Caco-2 (cell line): Measurements from ENCODE around the gene ADGRG1. TPM values are rescaled to one million over a fixed set of nuclear protein-coding genes. Genes with fewer than 3 reads are reported as not detected.
"Not testable (repeated sequence)": the region's sequence is repeated elsewhere in the genome, so short reads cannot be mapped to it uniquely, and the experiment has no call there.

Experiments
- BruUV-seq: library from RNA; stranded (reverse); fragments of 400-500 nt; replicated peaks from 2 replicates; lab custom pipeline; 2021; lab: Mats Ljungman, UMichigan
- CTCF ChIA-PET: fragments of 300-600 bp; sonication (Branson Sonifier 250); formaldehyde crosslinking; loops from one replicate; lab custom pipeline; 2022; ENCODE audit warnings: antibody characterized with exemption; lab: Charles Lee
- POLR2A ChIA-PET: fragments of 300-600 bp; sonication (Branson Sonifier 250); formaldehyde crosslinking; loops from one replicate; lab custom pipeline; 2022; ENCODE audit warnings: antibody characterized with exemption; lab: Charles Lee
- DNase-seq, 2 experiments: peaks; one replicate each; pipeline versions ENCODE4 v3.0.0 to v3.0.0-alpha.2; 2020 to 2022
- H3K27me3 ChIP-seq: replicated peaks from 2 replicates; pipeline ENCODE4 v1.6.0; 2011; ENCODE audit warnings: low read length; ENCODE audit not compliant: control insufficient read depth, insufficient read depth
- H3K36me3 ChIP-seq: 2 replicates; pipeline ENCODE4 v1.5.1; 2011; ENCODE audit warnings: low read length; ENCODE audit not compliant: control insufficient read depth, insufficient read depth
- H3K4me1 ChIP-seq: fragments of 250-450 bp; sonication (Bioruptor Pico); 2 replicates; pipeline ENCODE4 v1.5.1; 2020; ENCODE audit warnings: mild to moderate bottlenecking
- H3K4me3 ChIP-seq: 2 replicates; pipeline ENCODE4 v1.5.1; 2011; ENCODE audit warnings: low read depth, mild to moderate bottlenecking, control low read depth, low read length
- H3K9me3 ChIP-seq: fragments of 250-450 bp; sonication (Bioruptor Pico); 2 replicates; pipeline ENCODE4 v1.5.1; 2020; ENCODE audit warnings: mild to moderate bottlenecking, moderate library complexity
- H3K27ac Mint-ChIP-seq: one replicate; pipeline ENCODE4 v1.8.0; 2022; ENCODE audit warnings: mixed read lengths; ENCODE audit not compliant: unreplicated experiment
- H3K27me3 Mint-ChIP-seq: one replicate; pipeline ENCODE4 v1.8.0; 2022; ENCODE audit warnings: mixed read lengths; ENCODE audit not compliant: insufficient read depth, unreplicated experiment
- H3K36me3 Mint-ChIP-seq: one replicate; pipeline ENCODE4 v1.8.0; 2022; ENCODE audit warnings: mild to moderate bottlenecking, mixed read lengths; ENCODE audit not compliant: insufficient read depth, unreplicated experiment
- H3K4me1 Mint-ChIP-seq: one replicate; pipeline ENCODE4 v1.8.0; 2022; ENCODE audit warnings: low read depth, mixed read lengths; ENCODE audit not compliant: unreplicated experiment
- H3K4me3 Mint-ChIP-seq: one replicate; pipeline ENCODE4 v1.8.0; 2022; ENCODE audit warnings: mild to moderate bottlenecking, moderate library complexity, mixed read lengths; ENCODE audit not compliant: unreplicated experiment
- H3K9me3 Mint-ChIP-seq: one replicate; pipeline ENCODE4 v1.8.0; 2022; ENCODE audit warnings: mixed read lengths; ENCODE audit not compliant: unreplicated experiment
- intact Hi-C: fragments of 100-400 bp; cut with micrococcal nuclease; formaldehyde crosslinking; loops from one replicate; pipeline ENCODE4 v1.10.0; 2022; ENCODE audit not compliant: unreplicated experiment
- total RNA-seq: library from RNA; stranded (reverse); gene quantifications from 2 replicates; pipeline ENCODE4 v1.2.3, GENCODE V29; 2022
- TF ChIP-seq, protein P1 (sequence below), 2 experiments: fragments of 200-600 bp in 1 of 2; IDR thresholded peaks; 1 replicate in 1 of 2; 2 replicates in 1 of 2; pipeline versions ENCODE4 v1.5.1 to v1.8.0; 2011 to 2022; ENCODE audit warnings: antibody characterized with exemption in 1 of 2, control low read depth in 1 of 2, inconsistent platforms in 1 of 2, low read depth in 1 of 2, low read length in 1 of 2, mild to moderate bottlenecking in 1 of 2, moderate library complexity in 1 of 2; ENCODE audit not compliant: insufficient read depth in 1 of 2, severe bottlenecking in 1 of 2, unreplicated experiment in 1 of 2

Gene ADGRG1
- total RNA-seq, 1 experiment from 2014 or later = 195 TPM

- intact Hi-C loops = no loop called here
- H3K4me1 Mint-ChIP-seq = no peaks in the 10 kb centered on the region
- Histone ChIP-seq H3K27me3 (no peaks in the 10 kb centered on the region), H3K36me3 (no peaks in the 10 kb centered on the region), H3K4me3 (no peak overlapping the region), H3K9me3 (no peaks in the 10 kb centered on the region), H3K4me1 (peaks cover 16% of the 10 kb centered on the region)
- no peaks in the 10 kb centered on the region for H3K9me3 Mint-ChIP-seq
- no peak overlapping the region for H3K4me3 Mint-ChIP-seq
- H3K27me3 Mint-ChIP-seq = no peaks in the 10 kb centered on the region
- TF ChIP-seq, protein P1, sequence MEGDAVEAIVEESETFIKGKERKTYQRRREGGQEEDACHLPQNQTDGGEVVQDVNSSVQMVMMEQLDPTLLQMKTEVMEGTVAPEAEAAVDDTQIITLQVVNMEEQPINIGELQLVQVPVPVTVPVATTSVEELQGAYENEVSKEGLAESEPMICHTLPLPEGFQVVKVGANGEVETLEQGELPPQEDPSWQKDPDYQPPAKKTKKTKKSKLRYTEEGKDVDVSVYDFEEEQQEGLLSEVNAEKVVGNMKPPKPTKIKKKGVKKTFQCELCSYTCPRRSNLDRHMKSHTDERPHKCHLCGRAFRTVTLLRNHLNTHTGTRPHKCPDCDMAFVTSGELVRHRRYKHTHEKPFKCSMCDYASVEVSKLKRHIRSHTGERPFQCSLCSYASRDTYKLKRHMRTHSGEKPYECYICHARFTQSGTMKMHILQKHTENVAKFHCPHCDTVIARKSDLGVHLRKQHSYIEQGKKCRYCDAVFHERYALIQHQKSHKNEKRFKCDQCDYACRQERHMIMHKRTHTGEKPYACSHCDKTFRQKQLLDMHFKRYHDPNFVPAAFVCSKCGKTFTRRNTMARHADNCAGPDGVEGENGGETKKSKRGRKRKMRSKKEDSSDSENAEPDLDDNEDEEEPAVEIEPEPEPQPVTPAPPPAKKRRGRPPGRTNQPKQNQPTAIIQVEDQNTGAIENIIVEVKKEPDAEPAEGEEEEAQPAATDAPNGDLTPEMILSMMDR (IDR thresholded peaks at IDR 0.05; ENCODE audit: insufficient read depth in 1 of 2, low read depth in 1 of 2, low read length in 1 of 2, severe bottlenecking in 1 of 2, unreplicated experiment in 1 of 2) = no peak
- ChIA-PET POLR2A (no interaction called here), CTCF (interaction anchor here (0.6 to 1.4 kb wide), 2 partner anchors 193 to 237 kb away, joined by 3 to 4 read pairs; no protein-coding TSS in a partner anchor)
- no TSS peak for BruUV-seq
- H3K27ac Mint-ChIP-seq = no peak overlapping the region
- H3K36me3 Mint-ChIP-seq = no peaks in the 10 kb centered on the region
- no peak for DNase-seq
These were observed 41.8 kb downstream of the ADGRG1 start for GRCh38 chr16:57670196-57670595.

DNA sequence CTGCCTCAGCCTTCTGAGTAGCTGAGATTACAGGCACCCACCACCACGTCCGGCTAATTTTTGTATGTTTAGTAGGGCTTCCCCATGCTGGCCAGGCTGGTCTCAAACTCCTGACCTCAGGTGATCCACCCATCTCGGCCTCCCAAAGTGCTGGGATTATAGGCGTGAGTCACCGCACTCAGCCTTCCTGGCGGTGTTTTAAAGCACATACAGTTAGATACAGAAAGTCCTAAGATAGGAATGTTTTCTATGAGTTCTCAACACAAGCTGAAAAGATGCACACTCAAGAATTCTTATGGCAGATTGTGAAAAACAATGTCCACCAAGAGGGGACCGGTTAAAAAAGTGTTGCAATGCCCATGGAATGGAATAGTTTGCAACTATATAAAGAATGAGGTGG, 43.0 kb downstream of the ADGRG1 start:
- H3K27ac Mint-ChIP-seq, POLR2A ChIA-PET, H3K4me3 Mint-ChIP-seq, H3K36me3 ChIP-seq, H3K9me3 ChIP-seq, H3K4me3 ChIP-seq, H3K27me3 ChIP-seq, H3K9me3 Mint-ChIP-seq, H3K27me3 Mint-ChIP-seq, intact Hi-C loops, H3K36me3 Mint-ChIP-seq, BruUV-seq, DNase-seq: not testable (repeated sequence)
- CTCF ChIA-PET = interaction anchor here (1.2 to 2.5 kb wide), 2 partner anchors 29 to 80 kb away, joined by 5 to 9 read pairs; no protein-coding TSS in a partner anchor
- H3K4me1 Mint-ChIP-seq = peaks cover 11% of the 10 kb centered on the region
- H3K4me1 ChIP-seq = peaks cover 25% of the 10 kb centered on the region

DNA sequence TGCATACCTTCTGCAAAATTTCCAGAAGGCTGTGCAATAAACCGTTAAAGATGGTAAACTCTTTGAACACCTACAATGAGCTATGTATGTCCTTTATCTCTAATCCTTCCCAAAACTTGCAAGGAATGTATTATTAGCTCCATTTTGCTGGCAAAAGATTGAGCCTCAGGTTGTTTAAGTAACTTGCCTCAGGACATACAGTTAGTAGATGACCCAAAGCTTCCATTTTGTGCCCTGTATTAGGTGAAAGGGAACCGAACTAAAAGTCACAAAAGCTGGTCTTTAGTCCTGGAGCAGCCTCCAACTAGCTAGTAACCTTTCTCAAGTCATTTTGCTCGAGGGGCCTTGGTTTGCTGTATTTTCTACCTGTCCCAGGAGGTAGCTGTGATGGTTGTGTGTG, 44.0 kb downstream of the ADGRG1 start:
- Histone ChIP-seq H3K27me3 (no peaks in the 10 kb centered on the region), H3K36me3 (no peaks in the 10 kb centered on the region), H3K9me3 (no peaks in the 10 kb centered on the region), H3K4me3 (no peak overlapping the region), H3K4me1 (peaks cover 28% of the 10 kb centered on the region)
- Mint-ChIP-seq H3K27me3 (no peaks in the 10 kb centered on the region), H3K9me3 (no peaks in the 10 kb centered on the region), H3K4me3 (no peak overlapping the region), H3K36me3 (no peaks in the 10 kb centered on the region), H3K27ac (no peak overlapping the region), H3K4me1 (peaks cover 18% of the 10 kb centered on the region)
- no peak for DNase-seq
- TF ChIP-seq, protein P1 (IDR thresholded peaks at IDR 0.05; ENCODE audit: insufficient read depth in 1 of 2, low read depth in 1 of 2, low read length in 1 of 2, severe bottlenecking in 1 of 2, unreplicated experiment in 1 of 2) = no peak
- no TSS peak for BruUV-seq
- POLR2A ChIA-PET = interaction anchor here (0.6 kb wide), 2 partner anchors 63 to 352 kb away, joined by 4 to 5 read pairs; partner anchors contain the start of gene KATNB1
- intact Hi-C loops = no loop called here
- CTCF ChIA-PET = interaction anchor here (0.8 to 2.5 kb wide), 5 partner anchors 29 to 191 kb away, joined by 3 to 9 read pairs (median 3); no protein-coding TSS in a partner anchor
